ENCODE results near the gene AGPAT4.

Gene AGPAT4

DNA sequence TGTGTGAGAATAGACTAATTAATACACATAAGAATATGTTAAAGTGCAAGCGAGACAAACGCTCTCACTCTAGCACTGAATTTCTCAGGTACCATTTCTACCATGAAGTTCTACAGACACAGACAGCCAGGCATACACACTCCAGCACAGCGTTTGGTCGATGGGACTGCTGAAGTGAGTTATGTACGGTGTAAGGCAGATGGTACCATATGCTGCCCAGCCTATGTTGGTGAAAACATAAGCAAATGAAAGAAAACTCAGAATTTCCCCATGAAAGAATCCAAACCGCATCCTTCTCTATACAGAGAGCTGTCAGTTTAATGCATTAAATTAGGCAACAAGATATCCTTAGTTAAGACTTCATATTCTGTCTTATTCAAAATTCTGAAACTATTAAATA, 34.9 kb downstream of the AGPAT4 start:
- DNase-seq: no peak
- ChIA-PET CTCF (interaction anchor here (0.6 to 1.7 kb wide), 2 partner anchors 9 to 28 kb away, joined by 3 read pairs; no protein-coding TSS in a partner anchor), POLR2A (no interaction called here)
- Histone ChIP-seq H3K9me3 (ENCODE audit: control extremely low read depth in 1 of 5, control insufficient read depth in 4 of 5, insufficient read depth in 2 of 5, low read depth in 1 of 5, low read length in 4 of 5) (peaks cover 0 to 1% (median 0%) of the 10 kb centered on the region in 5 experiments), H3K4me3 (ENCODE audit: control insufficient read depth in 1 of 7, extremely low read depth in 1 of 7, insufficient read depth in 4 of 7, low read depth in 2 of 7, low read length in 6 of 7) (no peak overlapping the region), H3K27ac (ENCODE audit: insufficient read depth in 1 of 2, low read depth in 1 of 2, low read length in 2 of 2, poor library complexity in 1 of 2, severe bottlenecking in 2 of 2) (no peak overlapping the region), H3K4me1 (ENCODE audit: control extremely low read depth in 1 of 4, control insufficient read depth in 4 of 4, insufficient read depth in 4 of 4, low read length in 3 of 4) (peaks cover 0 to 18% (median 11%) of the 10 kb centered on the region in 4 experiments), H3K27me3 (replicated peaks in 2 of 5; ENCODE audit: control insufficient read depth in 4 of 5, insufficient read depth in 5 of 5, low read length in 4 of 5) (no peaks in the 10 kb centered on the region), H3K36me3 (ENCODE audit: control insufficient read depth in 4 of 4, insufficient read depth in 4 of 4, low read length in 3 of 4) (peaks cover 0 to 6% (median 4%) of the 10 kb centered on the region in 4 experiments)
- WGBS (ENCODE audit: insufficient coverage): 100% methylated on average over 2 of the region's 6 CpGs

DNA sequence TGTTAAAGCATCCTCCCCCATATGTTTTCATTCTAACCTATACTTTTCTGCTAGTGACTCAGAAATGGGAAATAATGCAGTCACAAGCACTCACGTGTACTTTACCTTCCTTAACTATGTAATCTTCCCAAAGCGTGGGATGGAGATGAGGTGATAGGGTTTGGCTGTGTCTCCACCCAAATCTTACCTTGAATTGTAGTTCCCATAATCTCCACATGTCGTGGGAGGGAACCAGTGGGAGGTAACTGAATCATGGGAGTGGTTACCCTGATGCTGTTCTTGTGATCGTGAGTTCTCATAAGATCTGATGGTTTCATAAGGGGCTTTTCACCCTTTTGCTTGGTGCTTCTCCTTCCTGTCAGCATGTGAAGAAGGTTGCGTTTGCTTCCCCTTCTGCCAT, 35.4 kb downstream of the AGPAT4 start:
- peaks cover 0 to 6% (median 4%) of the 10 kb centered on the region in 4 experiments for H3K36me3 ChIP-seq (ENCODE audit: control insufficient read depth in 4 of 4, insufficient read depth in 4 of 4, low read length in 3 of 4)
- no peak overlapping the region for H3K4me3 ChIP-seq (ENCODE audit: control insufficient read depth in 1 of 7, extremely low read depth in 1 of 7, insufficient read depth in 4 of 7, low read depth in 2 of 7, low read length in 6 of 7)
- no peak for DNase-seq
- WGBS (ENCODE audit: insufficient coverage): 93% methylated on average over 3 of the region's 5 CpGs
- H3K27me3 ChIP-seq (replicated peaks in 2 of 5; ENCODE audit: control insufficient read depth in 4 of 5, insufficient read depth in 5 of 5, low read length in 4 of 5): no peaks in the 10 kb centered on the region
- peaks cover 0 to 17% (median 11%) of the 10 kb centered on the region in 4 experiments for H3K4me1 ChIP-seq (ENCODE audit: control extremely low read depth in 1 of 4, control insufficient read depth in 4 of 4, insufficient read depth in 4 of 4, low read length in 3 of 4)
- H3K27ac ChIP-seq (ENCODE audit: insufficient read depth in 1 of 2, low read depth in 1 of 2, low read length in 2 of 2, poor library complexity in 1 of 2, severe bottlenecking in 2 of 2): no peak overlapping the region
- peaks cover 0 to 1% (median 0%) of the 10 kb centered on the region in 5 experiments for H3K9me3 ChIP-seq (ENCODE audit: control extremely low read depth in 1 of 5, control insufficient read depth in 4 of 5, insufficient read depth in 2 of 5, low read depth in 1 of 5, low read length in 4 of 5)
- ChIA-PET CTCF (interaction anchor here (0.6 kb wide), 1 partner anchor 27 kb away, joined by 3 read pairs; no protein-coding TSS in a partner anchor), POLR2A (no interaction called here)

DNA sequence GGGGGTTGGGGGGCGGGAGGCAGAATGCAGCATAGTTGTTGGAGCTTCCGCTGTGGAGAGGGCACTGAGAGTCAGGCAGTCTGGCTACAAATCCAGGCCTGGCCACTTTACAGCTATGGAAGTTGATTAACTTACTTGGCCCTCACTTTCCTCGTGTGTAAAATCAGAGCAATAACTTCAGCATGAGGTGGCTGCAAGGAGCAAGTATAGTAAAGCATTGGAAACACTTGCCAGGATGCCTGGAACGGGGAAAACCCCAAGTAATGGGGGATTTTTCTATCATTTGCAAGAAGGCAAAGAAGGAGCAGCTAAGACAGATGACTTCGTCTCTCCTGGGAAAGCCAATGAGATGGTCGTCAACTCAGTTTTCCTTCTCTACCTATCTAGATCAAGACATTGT, 35.8 kb downstream of the AGPAT4 start:
- Histone ChIP-seq H3K4me1 (ENCODE audit: control extremely low read depth in 1 of 4, control insufficient read depth in 4 of 4, insufficient read depth in 4 of 4, low read length in 3 of 4) (peaks cover 0 to 14% (median 7%) of the 10 kb centered on the region in 4 experiments), H3K9me3 (ENCODE audit: control extremely low read depth in 1 of 5, control insufficient read depth in 4 of 5, insufficient read depth in 2 of 5, low read depth in 1 of 5, low read length in 4 of 5) (peaks cover 0 to 1% (median 0%) of the 10 kb centered on the region in 5 experiments), H3K27me3 (replicated peaks in 2 of 5; ENCODE audit: control insufficient read depth in 4 of 5, insufficient read depth in 5 of 5, low read length in 4 of 5) (no peaks in the 10 kb centered on the region), H3K4me3 (ENCODE audit: control insufficient read depth in 1 of 7, extremely low read depth in 1 of 7, insufficient read depth in 4 of 7, low read depth in 2 of 7, low read length in 6 of 7) (no peak overlapping the region), H3K27ac (ENCODE audit: insufficient read depth in 1 of 2, low read depth in 1 of 2, low read length in 2 of 2, poor library complexity in 1 of 2, severe bottlenecking in 2 of 2) (no peak overlapping the region), H3K36me3 (ENCODE audit: control insufficient read depth in 4 of 4, insufficient read depth in 4 of 4, low read length in 3 of 4) (peaks cover 0 to 6% (median 4%) of the 10 kb centered on the region in 4 experiments)
- WGBS (ENCODE audit: insufficient coverage): 100% methylated on average over 5 of the region's 6 CpGs
- ChIA-PET POLR2A (no interaction called here), CTCF (no interaction called here)
- no peak for DNase-seq

DNA sequence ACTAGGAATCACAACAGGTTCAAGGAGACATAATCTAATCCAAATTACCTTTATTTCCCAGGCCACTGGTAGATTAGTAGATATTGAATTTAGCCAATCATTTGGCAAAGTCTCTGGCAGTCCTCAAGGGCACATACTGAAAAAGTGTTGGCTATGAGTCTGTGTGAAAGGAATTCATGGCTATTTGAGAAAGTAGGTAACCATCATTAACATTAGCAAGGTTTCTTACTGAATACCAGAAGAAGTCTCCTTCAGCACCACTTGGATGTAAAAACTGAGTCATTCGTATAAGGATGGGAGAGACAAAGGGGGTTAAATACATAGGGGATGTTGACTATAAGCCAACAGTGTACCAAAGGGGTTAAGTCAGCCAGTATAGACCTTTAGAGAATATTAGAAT, 36.7 kb downstream of the AGPAT4 start:
- no peak for DNase-seq
- H3K27me3 ChIP-seq (replicated peaks in 2 of 5; ENCODE audit: control insufficient read depth in 4 of 5, insufficient read depth in 5 of 5, low read length in 4 of 5): no peaks in the 10 kb centered on the region
- no CpG with 5 or more reads among the region's 1 CpG for WGBS (ENCODE audit: insufficient coverage)
- H3K36me3 ChIP-seq (ENCODE audit: control insufficient read depth in 4 of 4, insufficient read depth in 4 of 4, low read length in 3 of 4): peaks cover 0 to 6% (median 4%) of the 10 kb centered on the region in 4 experiments
- ChIA-PET POLR2A (no interaction called here), CTCF (no interaction called here)
- no peak overlapping the region for H3K4me3 ChIP-seq (ENCODE audit: control insufficient read depth in 1 of 7, extremely low read depth in 1 of 7, insufficient read depth in 4 of 7, low read depth in 2 of 7, low read length in 6 of 7)
- H3K27ac ChIP-seq (ENCODE audit: insufficient read depth in 1 of 2, low read depth in 1 of 2, low read length in 2 of 2, poor library complexity in 1 of 2, severe bottlenecking in 2 of 2): no peak overlapping the region
- H3K9me3 ChIP-seq (ENCODE audit: control extremely low read depth in 1 of 5, control insufficient read depth in 4 of 5, insufficient read depth in 2 of 5, low read depth in 1 of 5, low read length in 4 of 5): peaks cover 0 to 1% (median 0%) of the 10 kb centered on the region in 5 experiments
- H3K4me1 ChIP-seq (ENCODE audit: control extremely low read depth in 1 of 4, control insufficient read depth in 4 of 4, insufficient read depth in 4 of 4, low read length in 3 of 4): peaks cover 0 to 17% (median 7%) of the 10 kb centered on the region in 4 experiments

DNA sequence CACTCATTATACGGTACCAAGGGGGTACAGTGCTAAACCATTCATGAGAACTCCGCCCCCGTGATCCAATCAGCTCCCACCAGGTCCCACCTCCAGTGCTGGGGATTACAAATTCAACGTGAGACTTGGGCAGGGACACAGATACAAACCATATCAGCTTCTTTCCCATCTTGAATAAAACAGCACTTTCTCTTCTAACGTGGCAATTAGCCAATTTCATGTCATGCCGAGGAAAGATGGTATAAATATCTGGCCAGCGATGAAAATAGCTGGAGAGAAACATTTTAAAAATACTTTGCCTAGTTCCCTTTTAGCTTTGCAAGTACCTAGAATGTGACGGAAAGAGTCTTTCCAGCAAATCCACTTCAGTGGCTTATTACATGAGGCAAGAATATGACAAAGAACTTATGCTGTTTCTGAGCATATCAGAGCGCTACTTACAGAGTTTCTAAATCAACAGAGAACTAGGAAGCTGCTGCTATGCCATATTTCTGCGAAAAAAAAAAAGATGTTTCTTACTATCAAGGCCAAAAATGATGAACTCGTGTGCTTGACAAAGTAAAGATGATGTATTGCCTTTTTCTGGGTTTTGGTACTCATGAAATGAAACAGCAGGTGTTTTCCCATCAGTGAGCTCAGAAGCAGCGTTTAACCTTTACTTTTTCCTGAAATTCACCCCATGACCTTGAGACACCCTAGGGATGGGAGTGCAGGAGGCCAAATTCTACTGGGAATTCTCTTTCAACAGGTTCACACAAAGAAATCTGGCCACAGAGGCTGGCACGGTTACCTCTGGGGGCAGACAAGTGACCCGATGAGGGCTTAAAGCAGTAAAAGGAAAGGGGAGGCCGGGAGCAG, 37.9 kb downstream of the AGPAT4 start:
- Histone ChIP-seq H3K27me3 (replicated peaks in 2 of 5; ENCODE audit: control insufficient read depth in 4 of 5, insufficient read depth in 5 of 5, low read length in 4 of 5) (no peaks in the 10 kb centered on the region), H3K27ac (ENCODE audit: insufficient read depth in 1 of 2, low read depth in 1 of 2, low read length in 2 of 2, poor library complexity in 1 of 2, severe bottlenecking in 2 of 2) (peak overlapping the region; percentile 22 to 27), H3K36me3 (ENCODE audit: control insufficient read depth in 4 of 4, insufficient read depth in 4 of 4, low read length in 3 of 4) (peaks cover 2 to 8% (median 5%) of the 10 kb centered on the region in 4 experiments), H3K4me3 (ENCODE audit: control insufficient read depth in 1 of 7, extremely low read depth in 1 of 7, insufficient read depth in 4 of 7, low read depth in 2 of 7, low read length in 6 of 7) (peak overlapping the region in 4 of 7 experiments; percentile 33 to 68 (median 44)), H3K9me3 (ENCODE audit: control extremely low read depth in 1 of 5, control insufficient read depth in 4 of 5, insufficient read depth in 2 of 5, low read depth in 1 of 5, low read length in 4 of 5) (peaks cover 0 to 1% (median 0%) of the 10 kb centered on the region in 5 experiments), H3K4me1 (ENCODE audit: control extremely low read depth in 1 of 4, control insufficient read depth in 4 of 4, insufficient read depth in 4 of 4, low read length in 3 of 4) (peaks cover 0 to 18% (median 9%) of the 10 kb centered on the region in 4 experiments)
- POLR2A ChIA-PET: no interaction called here
- DNase-seq: peak; percentile 34 to 75 (median 69)
- CTCF ChIA-PET: interaction anchor here (1.1 to 1.2 kb wide), 2 partner anchors 21 to 83 kb away, joined by 3 read pairs; no protein-coding TSS in a partner anchor
- 30% methylated on average over 10 of the region's 15 CpGs for WGBS (ENCODE audit: insufficient coverage)

DNA sequence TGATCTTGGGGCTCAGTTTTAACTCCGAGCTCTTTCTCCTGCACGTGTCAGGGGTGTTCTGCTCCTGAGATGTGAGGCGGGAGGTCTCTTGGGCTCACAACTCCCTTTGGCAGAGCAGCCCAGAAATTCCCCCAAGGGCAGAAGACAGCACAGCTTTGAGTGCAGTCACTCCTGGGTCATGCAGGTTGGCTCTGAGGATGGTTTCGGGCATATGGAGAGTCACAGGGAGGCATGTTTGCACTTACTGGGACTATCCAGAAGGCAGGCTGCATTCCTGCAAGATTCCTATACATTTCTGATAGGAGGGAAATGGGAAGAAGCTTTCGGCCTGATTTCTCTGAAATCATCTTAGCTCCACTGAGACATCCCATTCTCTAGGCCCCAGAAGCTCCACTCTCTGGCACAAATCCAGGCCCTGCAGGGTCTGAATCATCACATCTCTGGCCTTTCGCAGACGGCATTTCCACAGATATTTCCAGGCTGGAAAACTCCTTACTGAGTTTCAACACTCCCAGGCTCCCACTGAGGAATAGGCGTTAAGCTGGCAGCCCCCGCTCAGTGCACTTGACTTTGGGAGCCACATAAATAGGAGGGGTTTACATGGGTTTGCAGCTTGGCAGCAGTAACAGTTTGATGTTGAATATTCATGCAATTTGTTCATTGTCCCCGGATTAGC, 39.7 kb downstream of the AGPAT4 start:
- no peaks in the 10 kb centered on the region for H3K27me3 ChIP-seq (replicated peaks in 2 of 5; ENCODE audit: control insufficient read depth in 4 of 5, insufficient read depth in 5 of 5, low read length in 4 of 5)
- WGBS (ENCODE audit: insufficient coverage): 88% methylated on average over 8 of the region's 10 CpGs
- ChIA-PET CTCF (interaction anchor here (0.8 to 1.9 kb wide), 5 partner anchors 7 to 137 kb away, joined by 3 to 5 read pairs (median 3); no protein-coding TSS in a partner anchor), POLR2A (no interaction called here)
- H3K4me3 ChIP-seq (ENCODE audit: control insufficient read depth in 1 of 7, extremely low read depth in 1 of 7, insufficient read depth in 4 of 7, low read depth in 2 of 7, low read length in 6 of 7): no peak overlapping the region
- H3K9me3 ChIP-seq (ENCODE audit: control extremely low read depth in 1 of 5, control insufficient read depth in 4 of 5, insufficient read depth in 2 of 5, low read depth in 1 of 5, low read length in 4 of 5): peaks cover 0 to 1% (median 0%) of the 10 kb centered on the region in 5 experiments
- DNase-seq: no peak
- H3K36me3 ChIP-seq (ENCODE audit: control insufficient read depth in 4 of 4, insufficient read depth in 4 of 4, low read length in 3 of 4): peaks cover 3 to 8% (median 6%) of the 10 kb centered on the region in 4 experiments
- no peak overlapping the region for H3K27ac ChIP-seq (ENCODE audit: insufficient read depth in 1 of 2, low read depth in 1 of 2, low read length in 2 of 2, poor library complexity in 1 of 2, severe bottlenecking in 2 of 2)
- H3K4me1 ChIP-seq (ENCODE audit: control extremely low read depth in 1 of 4, control insufficient read depth in 4 of 4, insufficient read depth in 4 of 4, low read length in 3 of 4): peaks cover 5 to 25% (median 15%) of the 10 kb centered on the region in 4 experiments
